Measurements from ENCODE around the gene PSG11.
"Not testable (repeated sequence)": the region's sequence is repeated elsewhere in the genome, so short reads cannot be mapped to it uniquely, and the experiment has no call there.

The PSG11 gene

DNA sequence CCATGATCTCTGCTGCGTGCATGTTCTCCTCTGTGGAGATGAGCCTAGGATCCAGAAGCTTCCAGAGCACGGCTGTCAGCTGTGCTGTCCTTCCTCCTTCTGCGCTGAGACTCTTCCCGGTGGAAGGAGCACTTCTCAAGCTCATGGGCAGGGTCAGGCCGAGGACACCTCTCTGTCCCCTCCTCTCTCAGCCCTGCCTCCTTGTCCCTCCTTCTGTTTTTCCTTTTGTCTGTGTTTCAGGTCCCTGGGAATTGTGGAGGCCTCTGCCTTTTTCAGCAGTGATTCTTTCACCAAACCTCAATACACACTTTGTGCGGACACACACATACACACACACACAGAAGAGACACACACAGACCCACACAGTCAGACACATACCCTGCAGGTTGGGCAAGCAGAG is at the start of gene PSG11:
Gene PSG11, minus strand, starts transcription at position 101 of the 400 bp plus-strand sequence. Its CDS starts 97 bp downstream, at position 4.
- DNase-seq; in situ Hi-C loops (cut with HindIII; ENCODE audit: low pct_ligation_motif_present, low sequenced_read_pairs); H3K27ac ChIP-seq; H3K36me3 ChIP-seq (replicated peaks); H3K4me3 ChIP-seq (ENCODE audit: low read depth, low read length); H3K27me3 ChIP-seq (replicated peaks): not testable (repeated sequence)

DNA sequence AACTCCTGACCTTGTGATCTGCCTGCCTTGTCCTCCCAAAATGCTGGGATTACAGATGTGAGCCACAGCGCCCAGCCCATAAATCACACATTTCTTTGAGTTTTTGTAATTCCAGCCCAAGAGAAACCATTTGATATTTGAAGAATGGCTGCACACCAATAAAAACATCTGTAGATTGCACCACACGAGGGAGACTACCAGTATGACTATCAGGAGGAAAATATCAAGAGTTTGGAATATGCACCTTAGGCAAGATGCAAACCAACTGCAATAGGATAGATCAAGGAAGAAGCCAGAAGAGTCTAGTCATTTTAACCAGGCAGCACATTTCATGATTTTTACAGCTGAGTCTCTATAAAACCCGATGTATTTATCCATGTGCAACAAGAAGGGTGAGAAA is 36.1 kb upstream of the PSG11 start:
- H3K4me3 ChIP-seq (ENCODE audit: low read depth, low read length); H3K27ac ChIP-seq; DNase-seq; in situ Hi-C loops (cut with HindIII; ENCODE audit: low pct_ligation_motif_present, low sequenced_read_pairs); H3K27me3 ChIP-seq (replicated peaks); H3K36me3 ChIP-seq (replicated peaks): not testable (repeated sequence)

DNA sequence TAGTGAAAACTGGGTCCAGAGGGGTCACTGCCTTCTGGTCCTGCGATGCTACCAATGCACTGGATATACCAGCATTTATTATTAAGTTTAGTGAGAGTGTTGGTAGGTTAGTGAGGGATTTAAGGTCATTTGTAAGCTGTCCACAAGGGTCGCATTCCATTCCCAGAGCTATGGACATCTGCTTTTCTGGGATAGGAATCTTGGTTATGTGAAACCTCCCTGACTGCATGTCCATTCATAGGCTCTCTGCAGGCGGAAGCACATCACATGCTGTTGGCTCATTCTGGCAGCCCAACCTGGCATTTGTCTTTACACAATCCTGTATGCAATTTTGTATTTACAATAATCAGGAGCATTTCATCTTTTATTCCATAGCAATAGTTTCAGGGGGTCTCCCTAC is 35.1 kb upstream of the PSG11 start:
- H3K27ac ChIP-seq; in situ Hi-C loops (cut with HindIII; ENCODE audit: low pct_ligation_motif_present, low sequenced_read_pairs); H3K36me3 ChIP-seq (replicated peaks); H3K27me3 ChIP-seq (replicated peaks); DNase-seq; H3K4me3 ChIP-seq (ENCODE audit: low read depth, low read length): not testable (repeated sequence)

DNA sequence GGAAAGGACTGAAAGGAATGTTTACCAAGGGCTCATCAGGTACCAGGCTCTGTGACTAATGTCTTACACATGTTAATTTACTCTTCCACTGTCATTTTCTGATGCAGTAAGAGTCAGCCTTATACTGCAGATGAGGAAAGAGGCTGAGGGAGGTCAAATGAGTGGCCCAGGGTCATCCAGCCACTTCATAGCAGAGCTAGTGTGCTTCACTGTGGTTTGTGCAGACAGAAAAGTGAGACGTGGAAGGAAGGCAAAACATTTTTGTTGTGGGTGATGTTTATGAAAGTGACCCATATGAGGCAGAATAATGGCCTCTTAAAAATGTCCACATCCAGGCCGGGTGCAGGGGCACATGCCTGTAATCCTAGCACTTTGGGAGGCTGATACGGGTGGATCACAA is 34.0 kb upstream of the PSG11 start:
- H3K4me3 ChIP-seq (ENCODE audit: low read depth, low read length); H3K36me3 ChIP-seq (replicated peaks); H3K27ac ChIP-seq; DNase-seq; in situ Hi-C loops (cut with HindIII; ENCODE audit: low pct_ligation_motif_present, low sequenced_read_pairs); H3K27me3 ChIP-seq (replicated peaks): not testable (repeated sequence)

DNA sequence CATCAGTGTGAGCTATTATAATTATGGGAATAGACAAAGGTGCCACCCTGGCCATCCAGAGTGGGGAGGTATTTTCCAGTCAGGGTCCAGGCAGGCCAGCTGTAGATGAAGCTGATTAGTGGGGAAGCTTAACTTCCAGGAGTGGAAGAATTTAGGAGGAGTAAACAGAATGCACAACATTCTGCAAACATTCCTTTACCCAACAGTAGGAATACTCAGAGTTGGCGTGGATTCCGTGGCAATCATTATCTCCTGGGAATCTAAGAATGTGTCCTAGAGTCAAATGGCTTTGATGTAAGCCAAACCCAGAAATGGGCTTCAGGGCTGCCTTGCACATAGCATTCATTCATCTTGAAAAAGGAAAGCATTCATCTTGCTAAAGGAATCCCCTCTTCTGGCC is 33.2 kb upstream of the PSG11 start:
- H3K27me3 ChIP-seq (replicated peaks); H3K36me3 ChIP-seq (replicated peaks); H3K27ac ChIP-seq; H3K4me3 ChIP-seq (ENCODE audit: low read depth, low read length); DNase-seq; in situ Hi-C loops (cut with HindIII; ENCODE audit: low pct_ligation_motif_present, low sequenced_read_pairs): not testable (repeated sequence)

DNA sequence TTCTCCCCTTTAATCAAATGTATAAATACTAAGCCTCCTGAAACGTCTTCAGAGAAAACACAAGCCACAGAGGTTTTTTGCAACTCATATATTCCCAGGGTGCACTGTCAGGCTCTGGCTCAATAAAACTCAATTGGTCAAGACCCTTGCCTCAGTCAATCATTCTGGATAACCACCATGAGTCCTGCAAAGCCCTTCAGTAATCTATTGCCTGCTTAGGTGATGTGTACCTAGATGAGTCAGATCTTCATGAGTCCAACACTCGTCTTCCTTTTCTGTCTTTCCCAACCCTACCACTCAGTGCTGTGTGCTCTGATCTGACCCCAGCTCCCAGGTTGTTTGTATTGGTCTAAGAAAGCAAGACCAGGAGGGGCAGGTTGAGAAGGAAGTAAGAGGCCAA is 32.2 kb upstream of the PSG11 start:
- H3K27ac ChIP-seq; in situ Hi-C loops (cut with HindIII; ENCODE audit: low pct_ligation_motif_present, low sequenced_read_pairs); H3K27me3 ChIP-seq (replicated peaks); H3K4me3 ChIP-seq (ENCODE audit: low read depth, low read length); DNase-seq; H3K36me3 ChIP-seq (replicated peaks): not testable (repeated sequence)

DNA sequence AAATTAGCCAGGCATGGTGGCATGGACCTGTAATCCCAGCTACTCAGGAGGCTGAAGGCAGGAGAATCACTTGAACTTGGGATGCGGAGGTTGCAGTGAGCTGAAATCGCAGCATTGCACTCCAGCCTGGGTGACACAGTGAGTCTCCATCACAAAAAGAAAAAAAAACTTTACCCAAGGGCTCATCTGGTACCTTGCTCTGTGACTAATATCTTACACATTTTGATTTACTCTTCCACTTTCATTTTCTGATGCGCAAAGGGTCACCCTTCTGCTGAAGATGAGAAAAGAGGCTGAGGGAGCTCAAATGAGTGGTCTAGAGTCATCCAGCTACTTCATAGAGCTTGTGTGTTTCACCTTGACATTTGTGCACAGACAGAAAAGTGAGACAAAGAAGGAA is 21.7 kb upstream of the PSG11 start:
- H3K4me3 ChIP-seq (ENCODE audit: low read depth, low read length); in situ Hi-C loops (cut with HindIII; ENCODE audit: low pct_ligation_motif_present, low sequenced_read_pairs); H3K27ac ChIP-seq; DNase-seq; H3K36me3 ChIP-seq (replicated peaks); H3K27me3 ChIP-seq (replicated peaks): not testable (repeated sequence)

DNA sequence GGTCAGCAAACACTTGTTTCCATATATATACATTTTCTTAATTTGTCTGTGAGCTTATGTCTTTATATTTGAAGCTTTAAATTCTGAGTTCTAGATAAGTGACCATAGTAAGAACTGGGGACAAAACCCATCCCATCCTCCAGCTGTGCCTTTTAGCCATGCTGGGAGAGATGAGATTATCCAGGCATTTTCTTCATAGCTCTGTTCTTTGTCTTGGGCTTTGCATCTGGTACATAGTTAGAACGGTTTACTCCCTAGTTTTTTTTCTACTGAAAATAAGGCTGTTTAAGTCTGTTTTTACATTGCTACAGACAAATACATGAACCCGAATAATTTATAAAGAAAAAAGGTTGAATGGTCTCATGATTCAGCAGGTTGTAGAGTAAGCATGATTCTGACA is 20.3 kb upstream of the PSG11 start:
- H3K4me3 ChIP-seq (ENCODE audit: low read depth, low read length); in situ Hi-C loops (cut with HindIII; ENCODE audit: low pct_ligation_motif_present, low sequenced_read_pairs); H3K27me3 ChIP-seq (replicated peaks); H3K27ac ChIP-seq; DNase-seq; H3K36me3 ChIP-seq (replicated peaks): not testable (repeated sequence)

DNA sequence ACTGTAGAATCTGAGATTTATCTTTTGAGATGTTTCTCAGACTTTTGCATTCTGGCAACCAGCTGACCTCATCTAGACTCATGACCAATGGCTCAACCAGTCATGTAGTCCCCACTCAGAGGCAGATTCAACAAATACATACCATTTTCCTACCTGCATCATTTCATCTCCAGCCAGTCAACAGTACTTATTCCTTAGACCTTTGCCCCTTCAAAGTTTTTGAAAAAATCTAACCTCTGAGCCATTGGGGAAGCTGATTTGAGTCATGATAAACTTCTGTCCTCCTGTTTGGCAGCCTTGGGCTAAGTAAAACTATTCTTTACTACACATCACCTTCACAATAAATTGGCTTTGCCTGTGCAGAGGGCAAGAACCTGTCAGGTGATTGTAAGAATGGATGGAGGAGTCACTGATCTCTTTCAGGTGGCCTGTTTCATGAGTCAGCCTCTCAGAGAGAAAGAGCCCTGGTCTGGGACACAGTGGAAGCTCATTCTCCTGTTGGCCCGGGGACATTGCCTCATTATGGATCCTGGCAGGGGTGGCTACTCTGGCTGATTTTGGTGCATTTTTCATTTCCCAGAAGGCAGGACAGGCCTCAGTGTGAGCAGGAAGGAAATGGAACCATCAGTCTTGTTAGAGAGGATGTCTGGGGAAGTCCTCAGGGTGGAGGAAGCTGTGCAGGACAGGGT is 17.4 kb upstream of the PSG11 start:
- H3K27me3 ChIP-seq (replicated peaks); H3K27ac ChIP-seq; H3K4me3 ChIP-seq (ENCODE audit: low read depth, low read length); H3K36me3 ChIP-seq (replicated peaks); DNase-seq; in situ Hi-C loops (cut with HindIII; ENCODE audit: low pct_ligation_motif_present, low sequenced_read_pairs): not testable (repeated sequence)

DNA sequence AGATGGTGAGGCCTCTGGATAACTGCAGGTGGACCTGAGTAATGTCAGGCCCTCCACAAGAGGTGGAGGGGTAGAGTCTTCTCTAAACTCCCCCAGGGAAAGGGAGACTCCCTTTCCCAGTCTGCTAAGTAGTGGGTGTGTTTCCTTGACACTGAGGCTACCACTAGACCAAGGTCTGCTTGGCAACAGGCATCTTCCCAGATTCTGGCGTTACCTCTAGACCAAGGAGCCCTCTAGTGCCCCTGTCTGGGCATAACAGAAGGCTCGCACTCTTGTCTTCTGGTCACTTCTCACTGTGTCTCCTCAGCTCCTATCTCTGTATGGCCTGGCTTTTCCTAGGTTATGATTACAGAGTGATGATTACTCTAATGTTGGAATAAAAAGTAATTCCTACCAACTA is 5.4 kb upstream of the PSG11 start:
- TF ChIP-seq, protein P1, sequence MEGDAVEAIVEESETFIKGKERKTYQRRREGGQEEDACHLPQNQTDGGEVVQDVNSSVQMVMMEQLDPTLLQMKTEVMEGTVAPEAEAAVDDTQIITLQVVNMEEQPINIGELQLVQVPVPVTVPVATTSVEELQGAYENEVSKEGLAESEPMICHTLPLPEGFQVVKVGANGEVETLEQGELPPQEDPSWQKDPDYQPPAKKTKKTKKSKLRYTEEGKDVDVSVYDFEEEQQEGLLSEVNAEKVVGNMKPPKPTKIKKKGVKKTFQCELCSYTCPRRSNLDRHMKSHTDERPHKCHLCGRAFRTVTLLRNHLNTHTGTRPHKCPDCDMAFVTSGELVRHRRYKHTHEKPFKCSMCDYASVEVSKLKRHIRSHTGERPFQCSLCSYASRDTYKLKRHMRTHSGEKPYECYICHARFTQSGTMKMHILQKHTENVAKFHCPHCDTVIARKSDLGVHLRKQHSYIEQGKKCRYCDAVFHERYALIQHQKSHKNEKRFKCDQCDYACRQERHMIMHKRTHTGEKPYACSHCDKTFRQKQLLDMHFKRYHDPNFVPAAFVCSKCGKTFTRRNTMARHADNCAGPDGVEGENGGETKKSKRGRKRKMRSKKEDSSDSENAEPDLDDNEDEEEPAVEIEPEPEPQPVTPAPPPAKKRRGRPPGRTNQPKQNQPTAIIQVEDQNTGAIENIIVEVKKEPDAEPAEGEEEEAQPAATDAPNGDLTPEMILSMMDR (IDR thresholded peaks at IDR 0.05; ENCODE audit: low read depth, low read length, missing control alignments), result peak; percentile 45
- H3K27ac ChIP-seq; in situ Hi-C loops (cut with HindIII; ENCODE audit: low pct_ligation_motif_present, low sequenced_read_pairs); H3K27me3 ChIP-seq (replicated peaks); H3K4me3 ChIP-seq (ENCODE audit: low read depth, low read length); H3K36me3 ChIP-seq (replicated peaks): not testable (repeated sequence)
- DNase-seq, result peak; percentile 32

Measured in brain microvascular endothelial cell (primary cell).